ENCODE results near the gene B4GALT3.

Gene B4GALT3

GRCh38 chr1:161193561-161194235 lies 16.4 kb upstream of the B4GALT3 start:
- Histone ChIP-seq H4K8ac (ENCODE audit: low read depth, low read length) (no peak overlapping the region), H2AFZ (ENCODE audit: low read length) (peak overlapping the region; percentile 88), H2BK12ac (ENCODE audit: low read length) (no peak overlapping the region), H3K79me1 (ENCODE audit: low read depth, low read length) (no peaks in the 10 kb centered on the region), H3K4me3 (ENCODE audit: low read length in 2 of 2) (no peak overlapping the region), H2AK5ac (ENCODE audit: low read depth, low read length) (no peak overlapping the region), H3K4me1 (ENCODE audit: control insufficient read depth in 2 of 2, insufficient read depth in 1 of 2, low read depth in 1 of 2, low read length in 2 of 2) (peaks cover 13 to 20% of the 10 kb centered on the region in 2 donors), H3K27ac (replicated peaks; ENCODE audit: low read length) (no peak overlapping the region), H3K23ac (ENCODE audit: low read depth, low read length, poor library complexity) (no peak overlapping the region), H3K14ac (ENCODE audit: low read length) (no peak overlapping the region), H3K27me3 (ENCODE audit: control insufficient read depth in 3 of 3, insufficient read depth in 3 of 3, low read depth in 1 of 3, low read length in 3 of 3) (no peaks in the 10 kb centered on the region), H2BK120ac (ENCODE audit: low read depth, low read length) (no peak overlapping the region), H3K18ac (ENCODE audit: low read length) (peak overlapping the region; percentile 21), H3K4me2 (ENCODE audit: insufficient read depth, low read length, poor library complexity, severe bottlenecking) (no peak overlapping the region), H3K4ac (ENCODE audit: low read length) (no peak overlapping the region), H2BK5ac (ENCODE audit: low read length) (no peak overlapping the region), H3K9ac (ENCODE audit: low read depth, low read length, poor library complexity) (no peak overlapping the region), H3K36me3 (replicated peaks in 1 of 2; ENCODE audit: control insufficient read depth in 2 of 2, insufficient read depth in 2 of 2, low read length in 2 of 2) (peaks cover 0 to 3% of the 10 kb centered on the region in 2 donors), H4K91ac (ENCODE audit: low read depth, low read length, poor library complexity) (peak overlapping the region; percentile 32), H3K9me3 (replicated peaks in 1 of 2; ENCODE audit: control insufficient read depth in 2 of 2, insufficient read depth in 1 of 2, low read depth in 1 of 2, low read length in 2 of 2) (no peaks in the 10 kb centered on the region), H2BK15ac (ENCODE audit: low read length) (peak overlapping the region; percentile 2)
- no peak for DNase-seq (ENCODE audit: low spot score)
- no CpG with 5 or more reads among the region's 21 CpGs for WGBS, 2 donors (ENCODE audit: extremely low coverage in 2 of 2, insufficient read length in 2 of 2, insufficient replicate concordance in 1 of 2)

- H3K4me1 ChIP-seq (ENCODE audit: control insufficient read depth in 2 of 2, insufficient read depth in 1 of 2, low read depth in 1 of 2, low read length in 2 of 2): peaks cover 9 to 12% of the 10 kb centered on the region in 2 donors
- no peak overlapping the region for H4K91ac ChIP-seq (ENCODE audit: low read depth, low read length, poor library complexity)
- H3K4ac ChIP-seq (ENCODE audit: low read length): no peak overlapping the region
- no peaks in the 10 kb centered on the region for H3K79me1 ChIP-seq (ENCODE audit: low read depth, low read length)
- H2BK120ac ChIP-seq (ENCODE audit: low read depth, low read length): no peak overlapping the region
- H4K8ac ChIP-seq (ENCODE audit: low read depth, low read length): no peak overlapping the region
- H2BK12ac ChIP-seq (ENCODE audit: low read length): no peak overlapping the region
- no peak overlapping the region for H3K27ac ChIP-seq (replicated peaks; ENCODE audit: low read length)
- no peak overlapping the region for H3K9ac ChIP-seq (ENCODE audit: low read depth, low read length, poor library complexity)
- no peak for DNase-seq (ENCODE audit: low spot score)
- H2AK5ac ChIP-seq (ENCODE audit: low read depth, low read length): no peak overlapping the region
- H3K4me3 ChIP-seq (ENCODE audit: low read length in 2 of 2): no peak overlapping the region
- H3K4me2 ChIP-seq (ENCODE audit: insufficient read depth, low read length, poor library complexity, severe bottlenecking): no peak overlapping the region
- H3K23ac ChIP-seq (ENCODE audit: low read depth, low read length, poor library complexity): no peak overlapping the region
- no peaks in the 10 kb centered on the region for H3K27me3 ChIP-seq (ENCODE audit: control insufficient read depth in 3 of 3, insufficient read depth in 3 of 3, low read depth in 1 of 3, low read length in 3 of 3)
- no peak overlapping the region for H3K14ac ChIP-seq (ENCODE audit: low read length)
- H2AFZ ChIP-seq (ENCODE audit: low read length): peak overlapping the region; percentile 88
- H3K18ac ChIP-seq (ENCODE audit: low read length): no peak overlapping the region
- H2BK5ac ChIP-seq (ENCODE audit: low read length): no peak overlapping the region
- no peaks in the 10 kb centered on the region for H3K9me3 ChIP-seq (replicated peaks in 1 of 2; ENCODE audit: control insufficient read depth in 2 of 2, insufficient read depth in 1 of 2, low read depth in 1 of 2, low read length in 2 of 2)
- peaks cover 0 to 3% of the 10 kb centered on the region in 2 donors for H3K36me3 ChIP-seq (replicated peaks in 1 of 2; ENCODE audit: control insufficient read depth in 2 of 2, insufficient read depth in 2 of 2, low read length in 2 of 2)
- H2BK15ac ChIP-seq (ENCODE audit: low read length): peak overlapping the region; percentile 2
- no CpG with 5 or more reads among the region's 15 CpGs for WGBS, 2 donors (ENCODE audit: extremely low coverage in 2 of 2, insufficient read length in 2 of 2, insufficient replicate concordance in 1 of 2)
These were observed 15.5 kb upstream of the B4GALT3 start for GRCh38 chr1:161192476-161193465.

GRCh38 chr1:161191971-161192370 lies 14.7 kb upstream of the B4GALT3 start:
- Histone ChIP-seq H4K8ac (ENCODE audit: low read depth, low read length) (no peak overlapping the region), H3K27ac (replicated peaks; ENCODE audit: low read length) (no peak overlapping the region), H2AK5ac (ENCODE audit: low read depth, low read length) (no peak overlapping the region), H2BK15ac (ENCODE audit: low read length) (no peak overlapping the region), H2BK120ac (ENCODE audit: low read depth, low read length) (no peak overlapping the region), H3K23ac (ENCODE audit: low read depth, low read length, poor library complexity) (no peak overlapping the region), H3K79me1 (ENCODE audit: low read depth, low read length) (no peaks in the 10 kb centered on the region), H3K36me3 (replicated peaks in 1 of 2; ENCODE audit: control insufficient read depth in 2 of 2, insufficient read depth in 2 of 2, low read length in 2 of 2) (peaks cover 0 to 3% of the 10 kb centered on the region in 2 donors), H3K27me3 (ENCODE audit: control insufficient read depth in 3 of 3, insufficient read depth in 3 of 3, low read depth in 1 of 3, low read length in 3 of 3) (no peaks in the 10 kb centered on the region), H3K18ac (ENCODE audit: low read length) (no peak overlapping the region), H3K4me2 (ENCODE audit: insufficient read depth, low read length, poor library complexity, severe bottlenecking) (no peak overlapping the region), H3K4me3 (ENCODE audit: low read length in 2 of 2) (no peak overlapping the region), H3K9ac (ENCODE audit: low read depth, low read length, poor library complexity) (no peak overlapping the region), H4K91ac (ENCODE audit: low read depth, low read length, poor library complexity) (no peak overlapping the region), H3K4ac (ENCODE audit: low read length) (no peak overlapping the region), H3K4me1 (ENCODE audit: control insufficient read depth in 2 of 2, insufficient read depth in 1 of 2, low read depth in 1 of 2, low read length in 2 of 2) (peaks cover 4 to 6% of the 10 kb centered on the region in 2 donors), H3K14ac (ENCODE audit: low read length) (no peak overlapping the region), H2BK5ac (ENCODE audit: low read length) (no peak overlapping the region), H3K9me3 (replicated peaks in 1 of 2; ENCODE audit: control insufficient read depth in 2 of 2, insufficient read depth in 1 of 2, low read depth in 1 of 2, low read length in 2 of 2) (no peaks in the 10 kb centered on the region), H2AFZ (ENCODE audit: low read length) (peak overlapping the region; percentile 27), H2BK12ac (ENCODE audit: low read length) (no peak overlapping the region)
- DNase-seq (ENCODE audit: low spot score): no peak
- no CpG with 5 or more reads among the region's 8 CpGs for WGBS, 2 donors (ENCODE audit: extremely low coverage in 2 of 2, insufficient read length in 2 of 2, insufficient replicate concordance in 1 of 2)

GRCh38 chr1:161190962-161191521 lies 13.7 kb upstream of the B4GALT3 start:
- Histone ChIP-seq H3K27ac (replicated peaks; ENCODE audit: low read length) (no peak overlapping the region), H3K9ac (ENCODE audit: low read depth, low read length, poor library complexity) (peak overlapping the region; percentile 60), H3K9me3 (replicated peaks in 1 of 2; ENCODE audit: control insufficient read depth in 2 of 2, insufficient read depth in 1 of 2, low read depth in 1 of 2, low read length in 2 of 2) (no peaks in the 10 kb centered on the region), H3K4me1 (ENCODE audit: control insufficient read depth in 2 of 2, insufficient read depth in 1 of 2, low read depth in 1 of 2, low read length in 2 of 2) (peaks cover 0 to 4% of the 10 kb centered on the region in 2 donors), H3K4ac (ENCODE audit: low read length) (no peak overlapping the region), H3K4me2 (ENCODE audit: insufficient read depth, low read length, poor library complexity, severe bottlenecking) (no peak overlapping the region), H2AFZ (ENCODE audit: low read length) (peak overlapping the region; percentile 74), H3K14ac (ENCODE audit: low read length) (no peak overlapping the region), H3K4me3 (ENCODE audit: low read length in 2 of 2) (no peak overlapping the region), H2BK15ac (ENCODE audit: low read length) (no peak overlapping the region), H2AK5ac (ENCODE audit: low read depth, low read length) (no peak overlapping the region), H4K8ac (ENCODE audit: low read depth, low read length) (no peak overlapping the region), H2BK12ac (ENCODE audit: low read length) (no peak overlapping the region), H2BK5ac (ENCODE audit: low read length) (no peak overlapping the region), H3K23ac (ENCODE audit: low read depth, low read length, poor library complexity) (no peak overlapping the region), H3K36me3 (replicated peaks in 1 of 2; ENCODE audit: control insufficient read depth in 2 of 2, insufficient read depth in 2 of 2, low read length in 2 of 2) (peaks cover 0 to 3% of the 10 kb centered on the region in 2 donors), H3K27me3 (ENCODE audit: control insufficient read depth in 3 of 3, insufficient read depth in 3 of 3, low read depth in 1 of 3, low read length in 3 of 3) (no peaks in the 10 kb centered on the region), H3K79me1 (ENCODE audit: low read depth, low read length) (no peaks in the 10 kb centered on the region), H3K18ac (ENCODE audit: low read length) (no peak overlapping the region), H4K91ac (ENCODE audit: low read depth, low read length, poor library complexity) (peak overlapping the region; percentile 3), H2BK120ac (ENCODE audit: low read depth, low read length) (no peak overlapping the region)
- WGBS, 2 donors (ENCODE audit: extremely low coverage in 2 of 2, insufficient read length in 2 of 2, insufficient replicate concordance in 1 of 2): no CpG with 5 or more reads among the region's 22 CpGs
- no peak for DNase-seq (ENCODE audit: low spot score)

Measured in neuronal stem cell (in vitro differentiated cells).